ENCODE data around the gene KBTBD4. TPM values are rescaled to one million over a fixed set of nuclear protein-coding genes. Genes with fewer than 3 reads are reported as not detected.

Gene KBTBD4
- total RNA-seq, 1 experiment from 2014 or later: 15.9 TPM

DNA sequence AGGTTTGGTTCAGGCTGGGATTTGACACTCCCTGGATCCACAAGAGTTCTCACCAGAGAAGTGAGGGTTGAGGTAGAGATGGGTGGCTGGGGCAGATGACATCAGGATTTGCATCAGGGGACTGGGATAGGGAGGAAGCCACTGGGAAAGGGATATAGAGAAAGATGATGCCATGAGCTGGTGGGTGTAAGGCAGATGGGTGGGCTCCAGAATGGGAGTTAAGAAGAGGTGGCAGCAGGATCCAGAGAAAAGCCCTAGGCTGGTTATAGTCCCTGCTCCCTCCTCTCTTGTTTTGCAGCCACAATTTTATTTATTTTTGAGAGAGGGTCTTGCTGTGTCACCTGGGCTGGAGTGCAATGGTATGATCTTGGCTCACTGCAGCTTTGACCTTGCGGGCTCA lies 17.2 kb upstream of the KBTBD4 start:
- Histone ChIP-seq H2BK15ac (ENCODE audit: low read depth, low read length) (no peak overlapping the region), H2AK5ac (ENCODE audit: insufficient read length, low read length) (no peak overlapping the region), H3T11ph (ENCODE audit: low read length) (no peak overlapping the region), H3K79me1 (ENCODE audit: insufficient read depth, low read depth, low read length, poor library complexity, severe bottlenecking) (no peaks in the 10 kb centered on the region), H3K9me3 (ENCODE audit: control insufficient read depth, low read depth, low read length) (no peaks in the 10 kb centered on the region), H2BK120ac (ENCODE audit: low read depth, low read length, poor library complexity, severe bottlenecking) (no peak overlapping the region), H2BK5ac (ENCODE audit: insufficient read length, low read length) (no peak overlapping the region), H4K20me1 (ENCODE audit: control insufficient read depth, insufficient read depth, insufficient read length) (no peaks in the 10 kb centered on the region), H2BK12ac (ENCODE audit: insufficient read length, low read depth, low read length) (no peak overlapping the region), H3K4me2 (ENCODE audit: insufficient read depth, insufficient read length, low read length) (no peak overlapping the region), H3K79me2 (ENCODE audit: insufficient read depth, low read length) (no peaks in the 10 kb centered on the region), H2AFZ (ENCODE audit: low read length) (no peak overlapping the region), H3K27me3 (ENCODE audit: insufficient read depth, low read length) (peaks cover 10% of the 10 kb centered on the region; the same call in 1 of the 2 replicates), H3K23me2 (ENCODE audit: insufficient read length, low read depth, low read length, poor library complexity, severe bottlenecking) (peaks cover 13% of the 10 kb centered on the region), H4K91ac (ENCODE audit: insufficient read length, low read depth, low read length) (no peak overlapping the region), H3K56ac (ENCODE audit: insufficient read length, low read depth, low read length) (no peak overlapping the region), H3K18ac (ENCODE audit: insufficient read length, low read depth, low read length) (no peak overlapping the region), H3K27ac (ENCODE audit: insufficient read length, low read depth, low read length) (no peak overlapping the region), H3K4ac (ENCODE audit: low read depth, low read length) (no peak overlapping the region), H3K14ac (ENCODE audit: insufficient read depth, low read length) (no peak overlapping the region), H3K23ac (ENCODE audit: insufficient read length, low read depth, low read length) (no peak overlapping the region), H3K4me1 (ENCODE audit: insufficient read depth, low read length) (no peaks in the 10 kb centered on the region), H2BK20ac (ENCODE audit: low read depth, low read length, poor library complexity, severe bottlenecking) (no peak overlapping the region), H3K9ac (ENCODE audit: extremely low read depth, insufficient read length, low read length) (no peak overlapping the region), H4K8ac (replicated peaks; ENCODE audit: insufficient read length, low read depth, low read length) (no peak overlapping the region), H4K5ac (ENCODE audit: insufficient read length, low read depth, low read length) (no peak overlapping the region)
- no peaks in the 10 kb centered on the region; a peak in 1 of 7 replicates for H3K36me3 Mint-ChIP-seq (ENCODE audit: insufficient read depth in 1 of 3, low read depth in 3 of 3)
- no peak for DNase-seq
- H3K27ac Mint-ChIP-seq: no peak overlapping the region
- TF ChIP-seq, protein P1, sequence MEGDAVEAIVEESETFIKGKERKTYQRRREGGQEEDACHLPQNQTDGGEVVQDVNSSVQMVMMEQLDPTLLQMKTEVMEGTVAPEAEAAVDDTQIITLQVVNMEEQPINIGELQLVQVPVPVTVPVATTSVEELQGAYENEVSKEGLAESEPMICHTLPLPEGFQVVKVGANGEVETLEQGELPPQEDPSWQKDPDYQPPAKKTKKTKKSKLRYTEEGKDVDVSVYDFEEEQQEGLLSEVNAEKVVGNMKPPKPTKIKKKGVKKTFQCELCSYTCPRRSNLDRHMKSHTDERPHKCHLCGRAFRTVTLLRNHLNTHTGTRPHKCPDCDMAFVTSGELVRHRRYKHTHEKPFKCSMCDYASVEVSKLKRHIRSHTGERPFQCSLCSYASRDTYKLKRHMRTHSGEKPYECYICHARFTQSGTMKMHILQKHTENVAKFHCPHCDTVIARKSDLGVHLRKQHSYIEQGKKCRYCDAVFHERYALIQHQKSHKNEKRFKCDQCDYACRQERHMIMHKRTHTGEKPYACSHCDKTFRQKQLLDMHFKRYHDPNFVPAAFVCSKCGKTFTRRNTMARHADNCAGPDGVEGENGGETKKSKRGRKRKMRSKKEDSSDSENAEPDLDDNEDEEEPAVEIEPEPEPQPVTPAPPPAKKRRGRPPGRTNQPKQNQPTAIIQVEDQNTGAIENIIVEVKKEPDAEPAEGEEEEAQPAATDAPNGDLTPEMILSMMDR (conservative IDR thresholded peaks at IDR 0.05): no peak
- H3K27me3 Mint-ChIP-seq (ENCODE audit: low read depth): peaks cover 41% of the 10 kb centered on the region
- peaks cover 27 to 35% of the 10 kb centered on the region in 2 experiments for H3K4me1 Mint-ChIP-seq
- no peak overlapping the region; a peak in 1 of 5 replicates for H3K4me3 Mint-ChIP-seq
- H3K9me3 Mint-ChIP-seq: no peaks in the 10 kb centered on the region
- WGBS (ENCODE audit: extremely low coverage, insufficient read length, low lambda C conversion rate): no CpG with 5 or more reads among the region's 1 CpG
